GM12865 (cell line): Measurements from ENCODE around the gene ROR1.
A peak's percentile ranks its signal among the peaks of the same experiment; 100 is the strongest.

Source experiments
- DNase-seq: peaks from one replicate; pipeline ENCODE4 v3.0.0; 2010; ENCODE audit warnings: low read depth
- H3K4me3 ChIP-seq: 2 replicates; pipeline ENCODE4 v1.5.1; 2011; ENCODE audit warnings: mild to moderate bottlenecking, low read depth, low read length, control low read depth
- CTCF ChIP-seq: IDR thresholded peaks from 2 replicates; pipeline ENCODE4 v1.5.1; 2011; ENCODE audit warnings: low read length, control low read depth, low read depth, inconsistent platforms; ENCODE audit not compliant: insufficient read depth; ENCODE audit errors: missing control alignments

ROR1 gene

DNA sequence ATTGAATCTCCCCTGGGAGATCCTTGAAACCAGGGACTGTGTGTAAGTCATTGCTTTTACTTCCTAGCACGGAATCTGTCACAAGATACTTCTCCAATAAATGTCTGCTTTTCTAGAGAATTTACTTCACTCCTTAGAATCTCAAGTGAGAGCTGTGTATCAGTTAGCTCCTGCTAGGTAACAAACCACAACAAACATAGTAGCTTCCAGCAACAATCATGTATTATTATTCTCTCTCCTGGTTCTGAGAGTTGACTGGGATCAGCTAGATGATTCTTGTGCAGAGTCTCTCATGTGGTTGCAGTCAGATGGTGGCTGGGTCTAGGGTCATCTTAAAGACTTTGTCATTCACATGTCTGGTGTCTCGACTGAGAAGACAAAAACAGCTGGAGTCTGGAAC, 262.7 kb downstream of the ROR1 start:
- no peak for TF ChIP-seq CTCF
- no peak for DNase-seq
- no peak overlapping the region for H3K4me3 ChIP-seq

DNA sequence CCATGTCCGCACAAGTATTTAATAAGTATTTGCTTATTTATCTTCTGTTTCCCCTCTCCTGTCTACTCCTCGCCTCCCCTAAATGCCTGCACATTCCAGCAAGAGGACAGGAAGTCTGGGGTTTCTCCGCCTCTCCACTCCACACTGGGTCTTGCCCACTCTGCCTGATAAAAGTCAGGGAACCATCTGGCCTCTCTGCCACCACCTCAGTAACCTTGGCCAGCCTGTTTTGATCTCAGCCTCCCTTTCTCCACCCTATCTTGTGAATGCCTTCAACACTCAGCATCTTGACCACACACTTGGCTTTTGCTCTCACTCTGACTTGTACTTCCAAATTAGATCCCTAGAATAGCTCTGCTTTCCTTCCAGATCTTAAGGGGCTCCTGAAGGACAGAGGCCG, 264.3 kb downstream of the ROR1 start:
- TF ChIP-seq CTCF: no peak
- H3K4me3 ChIP-seq: no peak overlapping the region
- DNase-seq: no peak

GRCh38 chr1:64038965-64039364, 265.1 kb downstream of the ROR1 start:
- TF ChIP-seq CTCF: no peak
- DNase-seq: no peak

GRCh38 chr1:64039390-64039926, 265.6 kb downstream of the ROR1 start:
- no peak overlapping the region for H3K4me3 ChIP-seq
- TF ChIP-seq CTCF: no peak
- peak; percentile 1 for DNase-seq

More at GRCh38 chr1:64038965-64039364, 265.1 kb downstream of the ROR1 start:
- H3K4me3 ChIP-seq: no peak overlapping the region

GRCh38 chr1:64041371-64042131, 267.7 kb downstream of the ROR1 start:
- no peak for DNase-seq
- TF ChIP-seq CTCF: no peak
- H3K4me3 ChIP-seq: no peak overlapping the region

DNA sequence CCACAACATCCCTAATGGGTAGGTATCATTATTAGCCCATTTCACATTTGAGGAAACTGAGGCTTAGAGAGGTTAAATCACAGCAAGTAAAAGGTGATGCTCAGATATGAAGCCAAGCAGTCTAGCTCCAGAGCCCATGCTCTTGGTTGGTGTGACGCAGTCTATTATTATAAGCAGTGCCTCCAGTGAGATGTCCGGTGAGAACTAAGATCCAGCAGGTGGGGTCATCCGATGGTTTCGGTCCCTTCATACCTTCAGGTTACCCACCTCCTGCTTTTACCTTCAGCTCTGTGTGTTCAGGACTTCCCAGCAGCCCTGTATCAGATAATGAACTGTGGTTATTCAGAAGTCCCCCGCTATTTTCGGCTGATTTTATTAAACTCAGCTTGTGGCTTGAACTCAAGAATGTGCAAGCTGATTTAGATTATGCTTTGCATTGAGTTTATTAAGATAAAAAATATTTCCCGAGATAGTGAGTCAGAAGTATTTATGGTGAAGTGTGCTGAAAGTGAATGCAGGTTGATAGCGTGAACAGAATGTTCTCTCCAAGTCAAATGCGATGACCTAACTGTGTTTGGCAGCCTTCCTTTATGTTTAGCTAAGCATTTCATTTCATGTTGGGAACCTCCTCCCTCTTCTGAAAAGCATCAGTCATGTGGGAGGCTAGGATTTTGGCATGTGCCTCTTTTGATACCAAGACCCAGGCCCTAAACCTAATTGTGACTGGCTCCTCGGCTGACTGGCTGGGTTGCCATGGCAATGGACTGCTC, 268.7 kb downstream of the ROR1 start:
- DNase-seq: no peak
- no peak overlapping the region for H3K4me3 ChIP-seq
- TF ChIP-seq CTCF: no peak
